GM12874 (cell line): ENCODE data around the gene DPT.

ENCODE experiments used
- CTCF ChIP-seq: IDR thresholded peaks from 2 replicates; pipeline ENCODE4 v1.5.1; 2011; ENCODE audit warnings: low read depth, mild to moderate bottlenecking, control low read depth, low read length, moderate library complexity; ENCODE audit not compliant: insufficient read depth

The DPT gene

GRCh38 chr1:168645721-168646120, 83.3 kb downstream of the DPT start:
- TF ChIP-seq CTCF: no peak
